DOHH2 (cell line): ENCODE results near the gene STX18.

Experiments used
- CTCF ChIP-seq: fragments of 200-600 bp; sonication (generic); IDR thresholded peaks from one replicate; pipeline ENCODE4 v1.5.1; 2014; ENCODE audit warnings: antibody characterized with exemption, mild to moderate bottlenecking, low read depth, low read length; ENCODE audit not compliant: poor library complexity, severe bottlenecking
- EZH2phosphoT487 ChIP-seq: fragments of 200-600 bp; sonication (generic); IDR thresholded peaks from 2 replicates; pipeline ENCODE4 v1.6.1; 2017; ENCODE audit warnings: borderline replicate concordance, mild to moderate bottlenecking, antibody characterized with exemption, low read length, moderate library complexity, mixed read lengths

GRCh38 chr4:4533461-4534169 is 8.2 kb downstream of the STX18 start:
- no peak for TF ChIP-seq CTCF
- TF ChIP-seq EZH2phosphoT487, result no peak
